Adrenal gland (tissue), 5 donors: ENCODE measurements around the gene RNF128.

ENCODE experiments used
- POLR2A ChIP-seq, 2 donors: fragments of 450-650 bp; IDR thresholded peaks; one replicate each; pipeline ENCODE4 v1.6.1; 2017; ENCODE audit warnings: antibody characterized with exemption in 2 of 2, mild to moderate bottlenecking in 2 of 2, moderate library complexity in 1 of 2
- TF ChIP-seq, protein P1 (sequence below), 6 experiments: fragments of 450-650 bp in 4 of 6; fragments of 200-600 bp in 2 of 6; sonication (generic) in 1 of 6; IDR thresholded peaks; 1 replicate in 5 of 6; 2 replicates in 1 of 6; pipeline versions ENCODE4 v1.5.1 to v1.8.0; 2016 to 2021; ENCODE audit warnings: antibody characterized with exemption in 6 of 6, mild to moderate bottlenecking in 2 of 6, moderate library complexity in 1 of 6
- donor health status: DM: no; HTN: no; CAD: no.

DNA sequence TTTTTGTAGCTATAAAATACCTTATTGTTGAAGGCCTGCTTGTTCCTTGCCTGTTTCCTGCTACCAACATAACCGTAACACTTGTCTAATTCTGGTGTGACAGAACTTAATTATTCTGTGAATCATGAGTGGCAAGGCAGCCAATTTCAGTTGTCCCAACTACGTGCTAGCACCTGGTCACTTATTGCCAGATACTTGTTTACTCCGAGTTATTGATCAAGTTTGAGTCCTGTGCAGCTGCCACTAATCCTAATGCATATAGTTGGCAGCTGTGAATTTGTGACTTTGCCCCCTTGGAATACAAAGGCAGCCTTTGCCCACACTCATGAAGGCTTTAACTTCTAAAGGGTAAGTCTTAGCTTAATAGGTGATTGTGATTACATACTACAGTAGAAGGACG is 7.8 kb upstream of the RNF128 start:
- no peak for TF ChIP-seq POLR2A (IDR thresholded peaks at IDR 0.05)
- TF ChIP-seq, protein P1, sequence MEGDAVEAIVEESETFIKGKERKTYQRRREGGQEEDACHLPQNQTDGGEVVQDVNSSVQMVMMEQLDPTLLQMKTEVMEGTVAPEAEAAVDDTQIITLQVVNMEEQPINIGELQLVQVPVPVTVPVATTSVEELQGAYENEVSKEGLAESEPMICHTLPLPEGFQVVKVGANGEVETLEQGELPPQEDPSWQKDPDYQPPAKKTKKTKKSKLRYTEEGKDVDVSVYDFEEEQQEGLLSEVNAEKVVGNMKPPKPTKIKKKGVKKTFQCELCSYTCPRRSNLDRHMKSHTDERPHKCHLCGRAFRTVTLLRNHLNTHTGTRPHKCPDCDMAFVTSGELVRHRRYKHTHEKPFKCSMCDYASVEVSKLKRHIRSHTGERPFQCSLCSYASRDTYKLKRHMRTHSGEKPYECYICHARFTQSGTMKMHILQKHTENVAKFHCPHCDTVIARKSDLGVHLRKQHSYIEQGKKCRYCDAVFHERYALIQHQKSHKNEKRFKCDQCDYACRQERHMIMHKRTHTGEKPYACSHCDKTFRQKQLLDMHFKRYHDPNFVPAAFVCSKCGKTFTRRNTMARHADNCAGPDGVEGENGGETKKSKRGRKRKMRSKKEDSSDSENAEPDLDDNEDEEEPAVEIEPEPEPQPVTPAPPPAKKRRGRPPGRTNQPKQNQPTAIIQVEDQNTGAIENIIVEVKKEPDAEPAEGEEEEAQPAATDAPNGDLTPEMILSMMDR (IDR thresholded peaks at IDR 0.05), result no peak
